Ovary (tissue), 9 donors: ENCODE measurements around the gene GAS6. TPM values are rescaled to one million over a fixed set of nuclear protein-coding genes. Genes with fewer than 3 reads are reported as not detected.
A peak's percentile ranks its signal among the peaks of the same experiment; 100 is the strongest.

Experiments used
- DNase-seq, 5 donors: peaks; one replicate each; pipeline ENCODE4 v3.0.0-alpha.2; 2019 to 2020
- H3K27ac ChIP-seq, 2 donors: fragments of 200-600 bp; one replicate each; pipeline versions ENCODE4 v1.5.1 to v1.8.0; 2019 to 2022
- H3K27me3 ChIP-seq: fragments of 200-600 bp; one replicate; pipeline ENCODE4 v1.8.0; 2022
- H3K36me3 ChIP-seq: fragments of 200-600 bp; sonication (generic); one replicate; pipeline ENCODE4 v1.5.1; 2019
- H3K4me1 ChIP-seq: one replicate; pipeline ENCODE4 v1.8.1; 2013; ENCODE audit warnings: mild to moderate bottlenecking, moderate library complexity; ENCODE audit not compliant: insufficient read depth
- H3K4me3 ChIP-seq: fragments of 200-600 bp; sonication (generic); one replicate; pipeline ENCODE4 v1.5.1; 2017
- H3K9me3 ChIP-seq, 2 donors: fragments of 200-600 bp in 1 of 2; sonication (generic) in 1 of 2; one replicate each; pipeline versions ENCODE4 v1.5.1 to v1.8.1; 2013 to 2019; ENCODE audit warnings: mild to moderate bottlenecking in 1 of 2, moderate library complexity in 1 of 2
- EP300 ChIP-seq: sonication (generic); formaldehyde crosslinking; IDR thresholded peaks from one replicate; pipeline ENCODE4 v1.6.1; 2017; ENCODE audit warnings: antibody characterized with exemption
- POLR2A ChIP-seq: fragments of 450-650 bp; IDR thresholded peaks from one replicate; pipeline ENCODE4 v1.6.1; 2017; ENCODE audit warnings: antibody characterized with exemption, mild to moderate bottlenecking, moderate library complexity
- WGBS, 3 donors: extraction: QIAGEN DNeasy Blood & Tissue Kit in 1 of 3; methylation state at CpG; one replicate each; pipeline versions ENCODE4 v1.1.5 to v1.1.7; 2013 to 2017; 5-methylcytosine and 5-hydroxymethylcytosine counted together
- intact Hi-C, 4 donors: fragments of 100-400 bp; cut with DNase I; formaldehyde crosslinking; loops; one replicate each; pipeline versions ENCODE4 v1.11.0 to v1.15.1; 2022 to 2023
- polyA plus RNA-seq, 2 donors: library from polyadenylated mRNA; stranded (reverse); fragments of 200-250 nt in 1 of 2; fragments of 350-450 nt in 1 of 2; fragmentation: Illumina TruSeq in 1 of 2; extraction: RNeasy Lipid Tissue Mini Kit (QIAGEN cat#74804) in 1 of 2; gene quantifications; one replicate each; pipeline ENCODE4 v1.2.3, GENCODE V29; 2013 to 2014
- total RNA-seq, 7 donors: library from RNA; depleted of rRNA in 2 of 7; stranded (reverse); fragments of >200 nt in 2 of 7; fragmentation: NEBNext Ultra II Directional in 3 of 7; extraction: Animal tissue kit (Norgen Biotek cat#: 25700) in 3 of 7; gene quantifications; one replicate each; pipeline versions ENCODE4 v1.1.0 to v1.2.4, GENCODE V29; 2016 to 2023
- TF ChIP-seq, protein P1 (sequence below), 3 donors: fragments of 450-650 bp in 2 of 3; fragments of 200-600 bp in 1 of 3; IDR thresholded peaks; one replicate each; pipeline versions ENCODE4 v1.5.1 to v1.8.0; 2016 to 2022; ENCODE audit warnings: antibody characterized with exemption in 3 of 3, mild to moderate bottlenecking in 1 of 3
- donor health status: DM: no; HTN: no; CAD: no; lungs with moderate emphysema.
- donor health status: DM: no; HTN: no; CAD: no.
- donor health status: Bipolar disorder and iron deficiency.
- donor health status: DM: yes; HTN: yes; CAD: no.
- donor health status: DM: no; HTN: no; CAD: no.
- donor health status: DM: yes; HTN: yes; CAD: no.

Gene GAS6
- total and polyA plus RNA-seq, 9 donors, result 44.9 to 336 (median 143) TPM

DNA sequence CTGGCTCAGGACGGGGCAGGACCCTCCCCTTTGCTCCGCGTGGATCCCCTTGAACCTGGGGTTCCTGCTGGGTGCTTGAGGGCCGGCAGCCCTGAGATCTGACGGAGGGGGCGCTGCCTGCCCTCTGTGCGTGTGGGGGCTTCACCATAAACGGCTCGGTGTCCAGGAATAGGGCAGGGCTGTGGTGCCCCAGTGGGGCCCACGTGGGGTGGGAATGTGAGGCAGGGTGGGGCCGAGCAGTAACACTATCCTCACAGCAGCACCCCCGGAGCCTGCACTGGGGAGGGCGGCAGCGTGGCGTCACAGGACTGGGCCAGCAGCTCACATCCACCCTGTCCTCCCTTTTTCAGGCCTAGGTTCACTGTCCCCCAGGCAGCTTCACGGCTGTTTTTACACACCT, 38.0 kb downstream of the GAS6 start:
- Histone ChIP-seq H3K27ac (no peak overlapping the region), H3K27me3 (no peaks in the 10 kb centered on the region), H3K36me3 (no peaks in the 10 kb centered on the region), H3K4me1 (peaks cover 9% of the 10 kb centered on the region), H3K4me3 (no peak overlapping the region), H3K9me3 (no peaks in the 10 kb centered on the region)
- no peak for DNase-seq
- TF ChIP-seq, protein P1, sequence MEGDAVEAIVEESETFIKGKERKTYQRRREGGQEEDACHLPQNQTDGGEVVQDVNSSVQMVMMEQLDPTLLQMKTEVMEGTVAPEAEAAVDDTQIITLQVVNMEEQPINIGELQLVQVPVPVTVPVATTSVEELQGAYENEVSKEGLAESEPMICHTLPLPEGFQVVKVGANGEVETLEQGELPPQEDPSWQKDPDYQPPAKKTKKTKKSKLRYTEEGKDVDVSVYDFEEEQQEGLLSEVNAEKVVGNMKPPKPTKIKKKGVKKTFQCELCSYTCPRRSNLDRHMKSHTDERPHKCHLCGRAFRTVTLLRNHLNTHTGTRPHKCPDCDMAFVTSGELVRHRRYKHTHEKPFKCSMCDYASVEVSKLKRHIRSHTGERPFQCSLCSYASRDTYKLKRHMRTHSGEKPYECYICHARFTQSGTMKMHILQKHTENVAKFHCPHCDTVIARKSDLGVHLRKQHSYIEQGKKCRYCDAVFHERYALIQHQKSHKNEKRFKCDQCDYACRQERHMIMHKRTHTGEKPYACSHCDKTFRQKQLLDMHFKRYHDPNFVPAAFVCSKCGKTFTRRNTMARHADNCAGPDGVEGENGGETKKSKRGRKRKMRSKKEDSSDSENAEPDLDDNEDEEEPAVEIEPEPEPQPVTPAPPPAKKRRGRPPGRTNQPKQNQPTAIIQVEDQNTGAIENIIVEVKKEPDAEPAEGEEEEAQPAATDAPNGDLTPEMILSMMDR (IDR thresholded peaks at IDR 0.05), result no peak
- no peak for TF ChIP-seq EP300
- no peak for TF ChIP-seq POLR2A
- WGBS, 3 donors, result 78 to 82% (median 78%) methylated on average over 15 to 16 of the region's 16 CpGs
- intact Hi-C loops, result no loop called here

- intact Hi-C loops, result loop anchor here in 3 of 4 donors (5.0 kb wide), 1 partner anchor 39 kb away; the partner anchor contains the start of gene GAS6 (in 3 of the 3)
Measured at GRCh38 chr13:113823771-113824170, 40.1 kb downstream of the GAS6 start.

DNA sequence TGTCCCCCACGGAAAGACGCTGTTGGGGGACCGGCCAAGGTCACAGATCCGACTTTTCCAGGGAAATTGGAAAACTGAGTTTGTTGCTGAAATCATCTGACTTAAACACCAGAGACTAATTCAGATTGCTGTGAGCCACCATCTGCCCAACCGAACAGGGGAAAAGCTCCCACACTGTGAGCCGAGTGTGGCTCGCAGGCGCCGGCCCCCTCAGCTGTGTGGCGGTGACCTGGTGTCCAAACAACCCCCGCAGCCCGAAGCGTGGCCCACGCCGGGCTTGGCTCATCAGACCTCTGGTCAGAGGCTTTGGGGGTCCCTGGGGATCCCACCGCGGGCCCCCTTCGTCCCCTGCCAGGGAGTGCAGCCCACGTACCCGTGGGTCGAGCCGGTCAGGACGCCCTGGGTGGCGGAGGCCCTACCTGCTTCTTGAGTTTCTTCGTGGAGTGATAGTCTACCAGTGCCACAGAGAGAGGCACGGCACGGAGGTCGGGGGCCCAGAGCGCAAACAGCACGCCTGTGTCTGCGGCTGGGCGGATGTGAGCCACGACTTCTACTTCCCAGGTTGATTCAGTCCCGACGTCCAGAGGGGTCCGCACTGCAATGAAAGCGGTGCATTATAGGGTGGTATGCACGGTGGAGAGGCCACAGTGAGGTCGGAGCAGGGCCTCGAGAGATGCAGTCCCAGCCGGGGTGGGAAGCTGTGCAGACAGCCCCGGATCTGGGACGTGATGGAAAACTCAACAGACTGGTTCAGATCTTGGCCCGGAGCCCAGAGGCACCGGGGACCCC, 40.7 kb downstream of the GAS6 start:
- intact Hi-C loops, result loop anchor here in 3 of 4 donors (5.0 kb wide), 1 partner anchor 39 kb away; the partner anchor contains the start of gene GAS6 (in 3 of the 3)
- Histone ChIP-seq H3K4me1 (peaks cover 13% of the 10 kb centered on the region), H3K27me3 (no peaks in the 10 kb centered on the region), H3K36me3 (no peaks in the 10 kb centered on the region), H3K27ac (no peak overlapping the region), H3K9me3 (no peaks in the 10 kb centered on the region), H3K4me3 (no peak overlapping the region)
- WGBS, 3 donors, result 88 to 92% (median 91%) methylated on average over 45 of the region's 45 CpGs
- TF ChIP-seq, protein P1 (IDR thresholded peaks at IDR 0.05), result no peak
- TF ChIP-seq POLR2A (no peak), EP300 (no peak)
- DNase-seq, result no peak

More at GRCh38 chr13:113823771-113824170, 40.1 kb downstream of the GAS6 start:
- H3K9me3 ChIP-seq, result no peaks in the 10 kb centered on the region
- no peak overlapping the region for H3K27ac ChIP-seq
- TF ChIP-seq EP300, result no peak
- TF ChIP-seq, protein P1 (IDR thresholded peaks at IDR 0.05), result no peak
- TF ChIP-seq POLR2A, result no peak
- no peaks in the 10 kb centered on the region for H3K27me3 ChIP-seq
- H3K36me3 ChIP-seq, result no peaks in the 10 kb centered on the region
- H3K4me1 ChIP-seq, result peaks cover 13% of the 10 kb centered on the region
- WGBS, 3 donors, result 86 to 95% (median 92%) methylated on average over 19 of the region's 19 CpGs
- DNase-seq, result no peak
- no peak overlapping the region for H3K4me3 ChIP-seq

- no peaks in the 10 kb centered on the region for H3K9me3 ChIP-seq
- no peak overlapping the region for H3K4me3 ChIP-seq
- peak overlapping the region in 1 of 2 donors; percentile 71 for H3K27ac ChIP-seq
- peaks cover 13% of the 10 kb centered on the region for H3K4me1 ChIP-seq
- DNase-seq, result peak in 1 of 5 donors; percentile 40
- no peaks in the 10 kb centered on the region for H3K27me3 ChIP-seq
- TF ChIP-seq EP300 (no peak), POLR2A (no peak)
- TF ChIP-seq, protein P1 (IDR thresholded peaks at IDR 0.05), result no peak
- WGBS, 3 donors, result 93 to 97% (median 95%) methylated on average over 9 to 12 of the region's 12 CpGs
- intact Hi-C loops, result loop anchor here in 3 of 4 donors (5.0 kb wide), 1 partner anchor 40 kb away; the partner anchor contains the start of gene GAS6 (in 3 of the 3)
- no peaks in the 10 kb centered on the region for H3K36me3 ChIP-seq
Measured at GRCh38 chr13:113822266-113822665, 41.6 kb downstream of the GAS6 start.
